ENCODE data around the gene FXYD3.
"Not testable (repeated sequence)": the region's sequence is repeated elsewhere in the genome, so short reads cannot be mapped to it uniquely, and the experiment has no call there.

FXYD3 gene

DNA sequence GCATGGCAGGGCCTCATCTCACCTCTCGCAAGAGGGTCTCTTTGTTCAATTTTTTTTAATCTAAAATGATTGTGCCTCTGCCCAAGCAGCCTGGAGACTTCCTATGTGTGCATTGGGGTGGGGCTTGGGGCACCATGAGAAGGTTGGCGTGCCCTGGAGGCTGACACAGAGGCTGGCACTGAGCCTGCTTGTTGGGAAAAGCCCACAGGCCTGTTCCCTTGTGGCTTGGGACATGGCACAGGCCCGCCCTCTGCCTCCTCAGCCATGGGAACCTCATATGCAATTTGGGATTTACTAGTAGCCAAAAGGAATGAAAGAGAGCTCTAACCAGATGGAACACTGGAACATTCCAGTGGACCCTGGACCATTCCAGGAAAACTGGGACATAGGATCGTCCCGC lies 8.0 kb downstream of the FXYD3 start:
- DNase-seq (ENCODE audit: low read depth in 3 of 3, low spot score in 1 of 3): no peak

DNA sequence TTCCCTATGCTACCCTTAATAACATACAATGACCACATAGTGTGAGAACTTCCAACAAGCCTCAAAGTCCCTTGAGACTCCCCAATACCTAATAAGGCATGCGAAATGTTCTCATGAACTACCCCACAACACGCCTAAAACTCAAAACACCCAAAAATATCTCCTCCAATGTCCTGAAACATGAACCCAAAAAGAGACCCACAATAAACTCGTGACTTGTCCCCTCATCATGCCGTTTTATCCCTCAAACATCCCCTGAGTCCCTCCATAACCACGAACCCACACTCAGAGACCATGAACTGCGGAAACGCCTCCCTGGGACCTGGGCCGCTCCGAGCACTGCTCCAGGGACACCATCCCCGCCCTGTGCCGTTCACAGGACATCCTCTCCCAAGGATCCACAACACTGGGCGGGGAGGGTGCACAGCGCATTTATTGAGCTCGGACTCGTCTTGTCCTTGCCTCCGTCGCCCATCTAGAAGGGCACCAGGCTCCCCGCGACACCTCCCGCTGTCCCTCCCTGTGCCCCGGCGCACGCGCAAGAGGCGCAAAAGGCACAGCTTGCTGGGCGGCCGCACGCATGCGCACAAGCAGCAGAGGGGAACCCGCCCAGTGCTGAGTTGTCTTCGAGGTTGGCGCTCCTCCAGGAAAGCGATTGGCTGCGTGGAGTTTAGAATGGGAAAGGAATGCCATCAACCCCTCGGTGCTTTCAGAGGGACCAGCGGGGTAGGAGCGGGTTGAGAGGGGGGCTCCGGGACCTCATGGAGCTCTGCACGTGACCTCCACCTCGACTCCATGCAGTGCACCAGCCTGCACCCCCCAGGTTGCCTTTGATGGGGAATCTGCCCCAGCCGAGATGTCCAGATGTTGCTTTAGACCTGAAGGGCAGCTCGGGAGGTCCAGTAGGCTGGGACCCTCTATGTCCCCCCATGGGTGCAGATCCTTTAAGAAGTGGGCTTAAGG lies 8.8 kb downstream of the FXYD3 start:
- peak; percentile 72 to 79 (median 74) for DNase-seq (ENCODE audit: low read depth in 3 of 3, low spot score in 1 of 3)

DNA sequence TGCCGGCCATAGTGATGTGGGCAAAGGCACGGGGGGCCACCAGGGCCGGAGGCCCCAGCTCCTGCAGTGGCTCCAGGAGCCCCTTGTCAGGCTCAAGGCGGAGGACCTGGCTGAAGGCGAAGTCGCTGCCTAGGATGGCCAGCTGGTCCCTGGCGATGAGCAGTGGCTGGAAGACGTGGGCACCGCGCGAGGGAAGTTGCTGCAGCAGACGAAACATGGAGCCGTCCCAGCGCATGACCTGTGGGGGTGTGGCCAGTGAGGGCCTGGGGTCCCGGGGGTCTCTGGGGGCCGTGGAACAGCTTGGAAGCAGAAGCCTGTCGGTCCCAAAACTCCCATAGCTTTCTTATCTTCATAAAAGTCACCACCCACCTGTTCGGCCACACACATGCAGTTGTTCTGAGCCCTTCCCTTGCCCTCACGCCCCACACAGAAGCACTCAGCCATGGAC lies 9.7 kb downstream of the FXYD3 start:
- DNase-seq (ENCODE audit: low read depth in 3 of 3, low spot score in 1 of 3): no peak

DNA sequence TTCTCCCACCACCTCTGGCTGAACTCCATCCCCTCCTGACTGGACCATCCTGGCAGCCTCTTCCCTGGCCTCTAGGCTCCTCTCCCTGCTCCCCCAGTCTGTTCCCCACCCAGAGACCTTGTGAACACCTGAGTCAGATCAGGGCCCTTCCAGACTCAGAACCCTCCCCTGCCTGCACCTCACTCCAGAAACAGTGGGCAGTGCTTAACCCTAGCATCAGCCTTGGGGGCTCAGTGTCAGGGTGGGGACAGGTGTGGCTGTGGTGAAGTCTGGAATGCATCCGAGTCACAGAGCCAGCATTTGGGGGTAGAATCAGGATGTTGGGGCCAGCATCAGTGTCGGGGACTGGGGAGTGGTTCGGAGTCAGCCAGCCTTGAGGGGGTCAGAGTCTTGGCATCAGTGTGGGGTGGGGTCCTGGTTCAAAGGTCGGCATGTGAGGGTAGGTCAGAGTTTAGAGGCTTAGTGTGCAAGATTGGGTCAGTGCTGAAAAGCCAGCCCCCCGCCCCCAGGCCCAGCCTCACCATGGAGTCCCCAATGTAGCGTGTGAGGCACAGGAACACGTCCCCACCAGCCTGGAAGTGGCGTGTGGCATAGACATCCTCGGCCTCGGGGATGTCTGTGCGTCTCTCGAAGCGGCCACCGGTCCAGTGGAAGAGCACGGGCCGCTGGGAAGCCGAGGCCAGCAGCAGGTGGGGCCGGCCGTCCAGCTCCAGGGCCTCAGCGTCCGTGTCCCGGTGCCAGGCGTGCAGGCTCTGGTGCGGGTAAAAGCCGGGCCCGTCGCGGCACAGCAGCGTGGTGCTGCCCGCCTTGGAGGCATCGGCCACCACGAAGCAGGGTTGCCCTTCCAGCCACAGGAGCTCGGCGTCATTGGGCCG lies 10.4 kb downstream of the FXYD3 start:
- no peak for DNase-seq (ENCODE audit: low read depth in 3 of 3, low spot score in 1 of 3)

DNA sequence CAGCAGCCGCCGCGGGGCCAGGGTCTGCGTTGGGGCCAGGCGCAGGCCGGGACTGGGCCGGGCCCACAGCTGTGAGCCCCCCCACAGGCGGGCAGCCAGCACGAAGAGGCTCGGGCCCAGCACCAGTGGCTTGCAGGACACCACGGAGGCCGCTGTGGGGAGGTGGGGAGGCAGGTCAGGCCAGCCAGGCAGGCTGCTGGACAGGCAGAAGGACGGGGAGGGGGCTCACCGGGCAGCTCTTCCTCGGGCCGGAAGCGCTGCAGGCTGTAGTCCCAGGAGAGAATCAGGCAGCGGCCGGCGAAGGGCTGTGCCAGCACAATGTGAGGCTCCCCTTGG lies 11.0 kb downstream of the FXYD3 start:
- DNase-seq (ENCODE audit: low read depth in 3 of 3, low spot score in 1 of 3): no peak

DNA sequence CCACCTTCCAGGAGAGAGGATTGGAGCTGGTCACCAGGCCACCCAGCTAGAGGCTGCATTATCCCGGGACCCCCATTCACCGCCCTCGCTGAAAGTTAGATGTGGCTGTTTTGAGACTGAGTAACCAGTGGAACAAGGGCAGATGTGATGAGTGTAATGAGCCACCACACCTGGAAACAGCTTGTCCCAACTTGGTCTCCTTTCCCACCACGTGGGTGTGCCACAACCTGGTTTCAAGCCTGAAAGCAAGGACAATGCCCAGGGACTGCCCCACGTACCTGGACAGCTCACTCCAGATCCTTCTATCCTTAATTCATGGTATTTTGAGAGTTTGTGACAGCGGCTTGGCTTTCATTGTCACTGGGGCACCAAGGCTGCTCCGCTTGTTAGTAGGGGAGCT lies 12.2 kb downstream of the FXYD3 start:
- no peak for DNase-seq (ENCODE audit: low read depth in 3 of 3, low spot score in 1 of 3)

DNA sequence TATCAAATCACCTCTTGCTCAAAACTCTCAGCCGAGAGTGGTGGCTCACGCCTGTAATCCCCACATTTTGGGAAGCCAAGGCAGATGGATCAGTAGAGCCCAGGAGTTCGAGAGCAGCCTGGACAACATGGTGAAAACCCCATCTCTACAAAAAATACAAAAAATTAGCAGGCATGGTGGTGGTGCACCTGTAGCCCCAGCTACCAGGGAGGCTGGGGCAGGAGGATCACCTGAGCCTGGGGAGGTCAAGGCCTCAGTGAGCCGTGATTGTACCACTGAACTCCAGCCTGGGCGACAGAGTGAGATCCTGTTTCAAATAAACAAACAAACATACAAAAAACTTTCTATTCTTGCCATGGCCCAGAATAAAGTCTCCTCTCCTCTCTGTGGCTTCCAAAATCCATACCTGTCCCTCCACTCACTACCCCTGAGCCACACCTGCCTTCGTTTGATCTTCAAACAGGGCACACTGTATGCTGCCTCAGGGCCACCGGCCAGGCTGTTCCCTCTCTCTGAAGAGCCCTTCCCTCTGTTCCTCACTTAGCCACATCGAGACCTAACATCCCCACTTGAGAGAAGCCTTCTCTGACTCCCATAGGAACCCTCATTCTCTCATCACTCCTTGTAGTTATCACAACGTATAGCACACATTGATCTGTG lies 12.9 kb downstream of the FXYD3 start:
- DNase-seq (ENCODE audit: low read depth in 3 of 3, low spot score in 1 of 3): no peak

DNA sequence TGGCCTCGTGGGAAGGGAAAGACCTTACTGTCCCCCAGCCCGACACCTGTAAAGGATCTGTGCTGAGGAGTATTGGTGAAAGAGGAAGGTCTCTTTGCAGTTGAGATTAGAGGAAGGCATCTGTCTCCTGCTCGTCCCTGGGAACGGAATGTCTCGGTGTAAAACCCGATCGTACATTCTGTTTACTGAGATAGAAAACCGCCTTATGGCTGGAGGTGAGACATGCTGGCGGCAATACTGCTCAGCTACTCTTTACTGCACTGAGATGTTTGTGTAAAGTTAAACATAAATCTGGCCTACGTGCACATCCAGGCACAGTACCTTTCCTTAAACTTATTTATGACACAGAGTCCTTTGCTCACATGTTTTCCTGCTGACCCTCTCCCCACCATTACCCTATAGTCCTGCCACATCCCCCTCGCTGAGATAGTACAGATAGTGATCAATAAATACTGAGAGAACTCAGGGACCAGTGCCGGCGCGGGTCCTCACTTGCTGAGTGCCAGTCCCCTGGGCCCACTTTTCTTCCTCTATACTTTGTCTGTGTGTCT lies 14.2 kb downstream of the FXYD3 start:
- not testable (repeated sequence) for DNase-seq (ENCODE audit: low read depth in 3 of 3, low spot score in 1 of 3)

DNA sequence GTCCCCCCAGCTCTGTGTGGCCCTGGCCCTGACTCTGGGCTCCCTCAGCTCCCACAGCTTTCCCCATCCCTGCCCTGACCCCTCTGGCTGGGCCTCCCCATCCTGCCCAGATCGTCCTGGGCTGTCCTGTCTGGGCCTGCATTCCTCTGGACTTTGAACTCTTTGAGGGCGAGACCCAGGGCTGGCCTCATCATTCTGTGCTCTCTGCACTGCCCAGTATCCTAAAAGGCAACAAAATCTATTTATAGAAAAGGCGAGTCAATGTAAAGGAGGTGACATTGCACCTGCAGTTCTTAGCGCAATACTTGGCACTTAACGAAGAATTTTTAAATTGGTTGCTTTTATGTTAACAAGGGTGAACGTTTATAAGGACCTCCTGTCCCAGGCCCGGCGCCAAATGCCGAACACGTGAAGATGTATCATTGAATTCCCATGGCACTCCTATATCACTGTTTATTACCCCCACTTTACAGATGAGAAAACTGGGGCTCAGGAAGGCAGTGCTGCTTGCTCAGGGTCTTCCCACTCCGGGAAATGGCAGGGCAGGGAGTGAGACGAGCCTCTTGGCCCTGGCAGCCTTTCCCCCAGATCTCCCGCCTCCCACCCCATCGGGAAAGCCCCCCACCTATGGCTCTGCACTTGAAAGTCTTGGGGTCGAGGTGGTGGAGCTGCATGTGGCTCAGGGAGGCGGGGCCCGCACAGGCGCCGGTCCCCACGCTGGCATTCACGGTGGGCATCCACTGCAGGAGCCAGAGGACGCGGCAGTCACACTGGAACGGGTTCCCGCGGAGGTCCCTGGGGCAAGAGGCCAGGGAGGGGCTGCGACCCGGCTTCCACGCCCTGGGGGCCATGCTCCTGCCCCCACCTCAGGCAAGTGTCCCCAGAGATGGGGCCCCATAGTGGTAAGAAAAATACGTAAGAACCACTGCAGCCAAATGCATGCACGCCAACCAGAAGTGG lies 15.4 kb downstream of the FXYD3 start:
- DNase-seq (ENCODE audit: low read depth in 3 of 3, low spot score in 1 of 3): no peak

DNA sequence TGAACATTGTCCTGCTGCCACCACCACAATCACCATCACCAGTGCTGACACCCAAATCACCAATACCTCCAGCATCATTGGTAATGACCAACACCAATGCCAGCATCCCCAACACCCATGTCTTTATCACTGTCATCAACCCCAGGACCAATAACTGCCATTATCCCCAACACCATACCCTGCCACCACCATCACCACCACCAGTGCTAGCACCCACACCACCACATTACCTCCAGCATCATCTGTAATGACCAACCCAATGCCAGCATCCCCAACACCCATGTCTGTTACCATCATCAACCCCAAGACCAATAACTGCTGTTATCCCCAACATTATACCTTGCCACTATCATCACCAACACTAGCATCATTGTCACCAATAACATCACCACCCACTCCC lies 16.6 kb downstream of the FXYD3 start:
- no peak for DNase-seq (ENCODE audit: low read depth in 3 of 3, low spot score in 1 of 3)

DNA sequence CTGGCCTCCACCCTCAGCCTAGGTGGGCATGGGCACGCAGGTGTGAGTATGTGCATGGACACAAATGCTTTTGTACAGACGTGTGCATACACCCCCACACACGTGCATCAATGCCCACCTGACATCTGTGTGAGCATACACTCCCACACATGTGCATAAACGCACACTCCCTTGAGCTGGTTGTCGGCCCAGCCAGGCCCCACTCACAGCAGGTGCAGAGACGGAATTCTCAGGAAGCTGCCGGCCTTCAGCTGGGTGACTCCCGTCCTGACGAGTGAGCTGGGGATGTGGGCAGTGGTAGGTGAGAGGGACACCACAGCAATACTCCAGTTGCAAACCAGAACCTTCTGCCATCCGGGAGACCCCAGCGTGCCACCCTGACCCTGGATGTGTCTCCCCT lies 18.2 kb downstream of the FXYD3 start:
- no peak for DNase-seq (ENCODE audit: low read depth in 3 of 3, low spot score in 1 of 3)

DNA sequence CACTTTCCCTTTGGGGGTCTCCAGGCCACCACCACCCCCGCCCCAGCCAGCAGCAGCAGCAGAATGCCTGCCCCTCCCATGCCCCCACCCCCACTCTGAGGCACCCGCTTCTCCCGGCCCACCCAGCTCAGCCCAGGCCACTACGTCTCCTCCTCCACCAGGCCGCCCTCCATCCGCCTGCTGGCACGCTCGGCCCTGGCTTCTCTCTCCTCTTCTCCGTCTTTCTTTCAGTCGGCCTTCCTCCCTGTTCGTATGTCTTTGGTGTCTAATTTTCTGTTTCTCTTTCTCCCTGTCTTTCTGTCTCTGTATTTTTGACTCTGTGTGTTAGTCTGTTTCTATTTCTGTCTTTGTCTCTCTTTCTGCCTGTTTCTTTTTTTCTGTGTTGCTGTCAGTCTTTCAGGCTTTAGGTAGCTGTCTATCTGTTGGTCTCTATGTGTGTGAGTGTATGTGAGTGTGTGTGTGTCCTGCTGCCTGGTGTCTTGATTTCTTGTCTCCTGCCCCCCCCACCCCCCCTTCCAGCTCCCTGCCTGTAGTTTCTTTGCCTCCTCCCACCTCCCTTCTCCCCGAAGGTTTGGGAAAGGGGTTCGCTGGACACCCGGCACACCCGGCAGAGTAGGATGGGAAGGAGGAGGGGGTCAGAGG lies 19.1 kb downstream of the FXYD3 start, which contains the start of gene LGI4:
Gene LGI4, minus strand, starts transcription at position 459 of the 642 bp plus-strand sequence. Its CDS starts 379 bp downstream, at position 80.
- no peak for DNase-seq (ENCODE audit: low read depth in 3 of 3, low spot score in 1 of 3)

DNA sequence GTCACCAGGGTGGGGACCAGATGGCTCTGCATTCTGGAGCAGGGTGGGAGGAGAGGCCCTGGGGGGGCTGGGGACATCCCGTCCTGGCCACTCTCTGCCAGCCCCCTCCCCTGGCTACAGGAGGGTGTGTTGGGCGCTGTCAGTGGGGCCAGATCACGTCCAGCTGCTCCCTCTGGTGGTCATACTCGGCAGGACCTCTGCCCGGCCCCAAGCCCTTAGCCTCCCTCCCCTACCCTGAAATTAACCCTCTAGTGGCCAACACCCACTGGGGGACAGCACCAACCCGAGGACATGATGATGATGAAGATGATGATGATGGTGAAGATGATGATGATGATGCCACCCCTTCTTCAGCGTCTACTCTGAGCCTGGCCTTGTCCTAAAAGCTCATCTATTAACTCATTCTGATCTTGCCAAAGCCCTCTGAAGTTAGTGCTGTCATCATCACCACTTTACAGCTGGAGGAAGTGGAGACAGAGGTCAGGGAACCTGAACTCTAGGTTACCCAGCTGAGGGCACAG lies 19.8 kb downstream of the FXYD3 start:
- DNase-seq (ENCODE audit: low read depth in 3 of 3, low spot score in 1 of 3): peak in 1 of 3 donors; percentile 58

DNA sequence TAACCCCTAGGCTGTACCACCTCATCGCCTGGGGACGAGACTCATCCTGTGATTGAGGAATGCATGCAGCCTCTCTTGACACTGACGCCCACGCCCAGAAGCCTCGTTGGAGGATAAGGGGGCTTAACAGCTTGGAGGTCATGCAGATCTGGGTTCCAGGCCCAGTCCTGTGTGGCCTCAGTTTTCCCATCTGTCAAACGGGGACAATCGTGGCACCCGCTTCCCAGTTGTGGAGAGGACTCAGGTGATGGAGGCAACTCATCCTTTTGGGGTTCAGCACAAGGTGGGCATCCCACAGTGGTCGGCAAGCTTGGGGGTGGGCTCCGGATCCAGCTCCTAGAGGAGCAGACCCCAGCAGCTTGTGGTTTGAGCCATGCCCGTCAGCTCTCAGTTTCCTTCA lies 20.6 kb downstream of the FXYD3 start:
- DNase-seq (ENCODE audit: low read depth in 3 of 3, low spot score in 1 of 3): no peak

DNA sequence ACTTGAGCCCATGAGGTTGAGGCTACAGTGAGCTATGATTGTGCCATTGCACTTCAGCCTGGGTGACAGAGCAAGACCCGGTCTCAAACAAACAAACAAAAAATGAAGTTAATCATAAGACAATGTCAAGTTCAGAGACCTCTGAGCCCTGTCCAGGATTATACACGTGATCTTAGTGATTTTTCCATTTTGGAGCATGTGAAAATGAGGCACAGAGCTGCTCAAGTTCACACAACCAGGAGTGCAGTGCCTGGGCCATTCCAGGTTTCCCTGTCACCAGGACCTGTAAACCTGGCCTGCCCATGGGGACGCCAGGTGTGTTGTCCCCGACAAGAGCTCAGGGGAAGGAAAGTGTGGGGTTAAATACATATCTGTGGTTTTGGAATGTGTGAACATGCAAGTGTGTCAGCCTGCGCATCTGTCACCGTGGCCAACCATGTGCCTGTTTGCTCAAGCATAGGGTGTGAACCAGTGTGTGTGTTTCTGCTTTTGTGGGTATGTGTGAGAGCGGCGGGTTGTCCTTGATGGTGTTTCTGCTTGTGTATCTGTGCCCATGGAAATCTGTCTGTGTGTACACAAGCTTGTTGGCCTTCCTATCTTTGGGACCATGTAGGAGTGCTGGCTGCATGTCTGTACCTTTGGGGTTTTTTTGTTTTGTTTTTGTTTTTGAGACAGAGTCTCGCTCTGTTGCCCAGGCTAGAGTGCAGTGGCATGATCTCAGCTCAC lies 21.5 kb downstream of the FXYD3 start:
- no peak for DNase-seq (ENCODE audit: low read depth in 3 of 3, low spot score in 1 of 3)

DNA sequence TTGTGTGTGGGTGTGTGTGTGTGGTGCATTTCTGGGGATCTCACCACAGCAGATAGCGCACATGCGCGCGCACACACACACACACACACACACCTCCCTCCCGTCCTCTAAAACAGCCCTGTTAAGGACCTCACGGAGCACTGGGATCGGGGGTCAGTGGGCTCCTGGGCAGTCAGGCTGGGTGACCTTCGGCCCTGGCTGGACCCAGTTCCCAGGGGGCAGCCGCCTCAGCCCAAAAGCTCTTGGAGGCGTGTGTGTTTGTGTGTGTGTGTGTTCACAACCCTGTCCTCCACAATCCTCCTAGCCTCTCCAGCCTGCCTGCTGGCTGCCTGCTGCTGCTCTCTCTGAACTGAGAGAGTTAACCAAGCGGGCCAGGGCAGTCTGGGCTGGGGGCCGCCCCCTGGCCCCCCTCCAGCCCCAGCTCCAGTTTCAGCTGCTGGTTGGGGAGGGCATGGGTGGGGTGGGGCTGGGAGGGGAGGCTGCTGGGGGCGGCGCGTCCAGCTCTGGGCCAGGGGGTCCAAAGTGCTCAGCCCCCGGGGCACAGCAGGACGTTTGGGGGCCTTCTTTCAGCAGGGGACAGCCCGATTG lies 22.8 kb downstream of the FXYD3 start, which contains the start of gene FXYD1:
Gene FXYD1, plus strand, starts transcription at position 520 of the 588 bp plus-strand sequence. CDS start 1,256 bp downstream, outside the sequence.
- no peak for DNase-seq (ENCODE audit: low read depth in 3 of 3, low spot score in 1 of 3)

DNA sequence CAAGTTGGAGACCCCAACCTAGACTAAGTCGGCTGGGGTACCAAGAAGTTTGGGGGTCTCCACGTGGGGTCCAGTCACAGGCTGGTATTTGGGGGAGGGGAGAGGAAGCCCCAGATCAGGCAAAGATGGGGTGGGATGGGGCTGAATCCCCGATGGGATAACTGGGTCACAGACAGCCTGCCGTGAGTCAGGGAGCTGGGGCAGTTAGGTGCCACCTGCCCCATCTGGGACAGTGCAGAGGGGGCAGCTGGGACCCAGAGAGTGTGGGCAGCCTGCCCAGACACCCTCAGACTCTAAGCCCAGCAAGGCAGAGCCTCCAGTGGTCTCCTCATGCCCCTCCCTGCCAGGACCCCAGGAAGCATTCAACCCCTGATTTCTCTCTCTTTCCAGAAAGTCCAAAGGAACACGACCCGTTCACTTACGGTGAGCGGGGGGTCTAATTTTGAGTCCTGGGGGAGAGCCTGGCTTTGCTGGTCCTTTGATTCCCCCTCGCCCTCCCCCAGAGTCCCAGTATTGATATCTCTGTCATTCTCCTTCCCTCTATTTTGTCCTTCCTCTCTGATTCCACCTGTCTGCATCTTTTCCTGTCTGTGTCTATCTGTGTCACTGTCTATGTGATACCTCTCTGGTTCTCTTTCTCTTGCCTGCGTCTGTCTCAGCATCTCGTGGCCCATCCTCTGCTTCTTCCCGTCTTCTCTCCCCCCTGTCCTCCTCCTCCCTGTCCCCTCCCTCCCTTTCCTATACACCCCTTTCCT lies 24.8 kb downstream of the FXYD3 start:
- no peak for DNase-seq (ENCODE audit: low read depth in 3 of 3, low spot score in 1 of 3)
